Measurements from ENCODE around the gene MTCH1. TPM values are rescaled to one million over a fixed set of nuclear protein-coding genes. Genes with fewer than 3 reads are reported as not detected.

Gene MTCH1
- total and polyA plus RNA-seq, 10 of the 15 experiments (the other 5 are each of a cell fraction or from before 2014, with no cell fraction given): 7.2 to 128 (median 85.2) TPM

GRCh38 chr6:36929607-36930006 is 56.4 kb downstream of the MTCH1 start:
- ChIA-PET CTCF (no interaction called here), POLR2A (no interaction called here), SMC1A (ENCODE audit: uncharacterized antibody, unreplicated experiment) (no interaction called here), RAD21 (ENCODE audit: unreplicated experiment) (no interaction called here)
- Histone ChIP-seq H3K4me1 (ENCODE audit: control insufficient read depth, insufficient read depth, low read length) (peaks cover 12% of the 10 kb centered on the region), H3K36me3 (ENCODE audit: control insufficient read depth in 2 of 2, insufficient read depth in 2 of 2, low read length in 1 of 2) (no peaks in the 10 kb centered on the region), H3K9me3 (replicated peaks; ENCODE audit: control insufficient read depth, insufficient read depth, low read length) (no peaks in the 10 kb centered on the region), H3K4me2 (ENCODE audit: control insufficient read depth, insufficient read depth) (no peak overlapping the region), H3K27me3 (replicated peaks in 1 of 2; ENCODE audit: control insufficient read depth in 2 of 2, insufficient read depth in 2 of 2, low read length in 1 of 2) (no peaks in the 10 kb centered on the region), H3K27ac (ENCODE audit: control insufficient read depth, insufficient read depth) (no peak overlapping the region), H4K20me1 (ENCODE audit: control insufficient read depth, insufficient read depth) (no peaks in the 10 kb centered on the region), H3K9ac (ENCODE audit: control insufficient read depth, insufficient read depth, low read length) (no peak overlapping the region), H3K4me3 (no peak overlapping the region), H2AFZ (ENCODE audit: control insufficient read depth, low read depth, low read length) (no peak overlapping the region), H3K79me2 (ENCODE audit: control insufficient read depth, insufficient read depth, low read length) (no peaks in the 10 kb centered on the region)
- in situ Hi-C loops (cut with MboI) (no loop called here), intact Hi-C loops (cut with micrococcal nuclease; ENCODE audit: unreplicated experiment) (no loop called here)
- DNase-seq (ENCODE audit: low read depth, low spot score): no peak
- 99% methylated on average over 5 of the region's 5 CpGs for WGBS (ENCODE audit: insufficient coverage, insufficient replicate concordance, low lambda C conversion rate, missing lambda C conversion rate)
- TF ChIP-seq TCF3 (IDR thresholded peaks at IDR 0.05; ENCODE audit: borderline replicate concordance, insufficient read depth, low read depth, low read length) (no peak), SREBF2 (IDR thresholded peaks at IDR 0.05; ENCODE audit: low read length) (no peak), PBX3 (IDR thresholded peaks at IDR 0.05; ENCODE audit: insufficient replicate concordance, low read depth, low read length) (no peak), SPI1 (IDR thresholded peaks at IDR 0.05; ENCODE audit: borderline replicate concordance, insufficient read depth, low read depth, low read length) (no peak), PAX8 (IDR thresholded peaks at IDR 0.05) (no peak), HDGF (IDR thresholded peaks at IDR 0.05) (no peak), REST (IDR thresholded peaks at IDR 0.05; ENCODE audit: low read depth, low read length) (no peak), YY1 (IDR thresholded peaks at IDR 0.05; ENCODE audit: low read depth, low read length) (no peak)
- no peak for ATAC-seq
- BruUV-seq (replicated peaks): no TSS peak
- no peak for FAIRE-seq
